Measurements from ENCODE around the gene JAG1. TPM values are rescaled to one million over a fixed set of nuclear protein-coding genes. Genes with fewer than 3 reads are reported as not detected.
A peak's percentile ranks its signal among the peaks of the same experiment; 100 is the strongest.

JAG1 gene
- total and polyA plus RNA-seq, 2 donors (not counting 3 experiments of a cell fraction or from before 2014, with no cell fraction given) = 19.7 to 37.0 TPM

DNA sequence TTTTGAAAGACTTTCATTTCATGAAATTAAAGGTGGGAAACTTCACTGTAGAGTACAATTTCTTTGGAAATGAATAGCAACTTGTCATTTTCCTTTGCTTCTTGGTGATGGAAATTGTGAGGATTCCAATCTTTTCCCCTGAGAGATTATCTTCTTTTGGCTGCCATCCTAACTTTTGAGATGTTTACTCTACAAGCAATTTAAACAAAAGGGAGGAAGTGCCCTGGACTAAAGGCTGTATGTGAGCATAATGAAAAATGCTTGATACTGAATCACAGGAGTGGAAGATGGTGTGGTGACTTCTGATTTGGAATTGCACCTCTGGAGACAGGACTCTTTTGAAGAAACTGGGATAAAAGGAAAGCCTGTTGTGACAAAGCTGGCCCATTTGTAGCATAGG lies 43.1 kb upstream of the JAG1 start:
- intact Hi-C loops (cut with micrococcal nuclease) = no loop called here
- Histone ChIP-seq H3K36me3 (ENCODE audit: control insufficient read depth in 2 of 2, extremely low read depth in 1 of 2, insufficient read depth in 2 of 2, low read length in 2 of 2) (no peaks in the 10 kb centered on the region), H3K27me3 (ENCODE audit: control insufficient read depth in 2 of 2, insufficient read depth in 2 of 2, low read length in 2 of 2) (no peaks in the 10 kb centered on the region), H3K4me1 (ENCODE audit: control insufficient read depth, extremely low read depth, insufficient read depth, low read length) (peaks cover 22% of the 10 kb centered on the region), H3K4me3 (replicated peaks in 1 of 3; ENCODE audit: insufficient read depth in 1 of 3, low read depth in 1 of 3, low read length in 3 of 3) (no peak overlapping the region), H3K9ac (replicated peaks; ENCODE audit: extremely low read depth, insufficient read depth, low read length) (no peak overlapping the region), H3K9me1 (replicated peaks; ENCODE audit: control insufficient read depth, extremely low read depth, insufficient read depth, low read length) (no peaks in the 10 kb centered on the region), H3K4me2 (ENCODE audit: insufficient read depth, low read length) (no peak overlapping the region), H2AFZ (ENCODE audit: low read depth, low read length) (no peak overlapping the region), H3K79me2 (ENCODE audit: control insufficient read depth, insufficient read depth, low read length) (no peaks in the 10 kb centered on the region), H3K9me3 (replicated peaks; ENCODE audit: control insufficient read depth, insufficient read depth, low read length) (no peaks in the 10 kb centered on the region), H4K20me1 (replicated peaks; ENCODE audit: control insufficient read depth, extremely low read depth, insufficient read depth, low read length) (no peaks in the 10 kb centered on the region), H3K27ac (ENCODE audit: insufficient read depth, low read depth, low read length) (no peak overlapping the region)
- TF ChIP-seq, protein P1, sequence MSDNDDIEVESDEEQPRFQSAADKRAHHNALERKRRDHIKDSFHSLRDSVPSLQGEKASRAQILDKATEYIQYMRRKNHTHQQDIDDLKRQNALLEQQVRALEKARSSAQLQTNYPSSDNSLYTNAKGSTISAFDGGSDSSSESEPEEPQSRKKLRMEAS (IDR thresholded peaks at IDR 0.05; ENCODE audit: insufficient read depth, insufficient read length) = no peak
- peak; percentile 44 for TF ChIP-seq GATA2 (IDR thresholded peaks at IDR 0.05; ENCODE audit: insufficient read depth, insufficient read length, low read depth, low read length)
- ChIA-PET POLR2A (no interaction called here), CTCF (no interaction called here)
- DNase-seq (ENCODE audit: low read depth, low spot score) (peak; percentile 63), FAIRE-seq (peak; percentile 86)
- BruUV-seq (replicated peaks) = no TSS peak
- dilution Hi-C loops (cut with MboI; ENCODE audit: extremely low pct_ligation_motif_present, low sequenced_read_pairs) = no loop called here

- intact Hi-C loops (cut with micrococcal nuclease) = no loop called here
- CTCF ChIA-PET = interaction anchor here (0.9 to 1.5 kb wide), 4 partner anchors 18 to 551 kb away, joined by 3 to 6 read pairs (median 4); no protein-coding TSS in a partner anchor
- no peak overlapping the region for H3K9ac ChIP-seq (replicated peaks; ENCODE audit: extremely low read depth, insufficient read depth, low read length)
- no peak overlapping the region for H3K4me2 ChIP-seq (ENCODE audit: insufficient read depth, low read length)
- no peak overlapping the region for H2AFZ ChIP-seq (ENCODE audit: low read depth, low read length)
- no TSS peak for BruUV-seq (replicated peaks)
- H3K27me3 ChIP-seq (ENCODE audit: control insufficient read depth in 2 of 2, insufficient read depth in 2 of 2, low read length in 2 of 2) = no peaks in the 10 kb centered on the region
- no peaks in the 10 kb centered on the region for H3K79me2 ChIP-seq (ENCODE audit: control insufficient read depth, insufficient read depth, low read length)
- H3K9me3 ChIP-seq (replicated peaks; ENCODE audit: control insufficient read depth, insufficient read depth, low read length) = no peaks in the 10 kb centered on the region
- peak; percentile 67 for DNase-seq (ENCODE audit: low read depth, low spot score)
- no peak overlapping the region for H3K27ac ChIP-seq (ENCODE audit: insufficient read depth, low read depth, low read length)
- no peaks in the 10 kb centered on the region for H3K9me1 ChIP-seq (replicated peaks; ENCODE audit: control insufficient read depth, extremely low read depth, insufficient read depth, low read length)
- no peaks in the 10 kb centered on the region for H4K20me1 ChIP-seq (replicated peaks; ENCODE audit: control insufficient read depth, extremely low read depth, insufficient read depth, low read length)
- no peak overlapping the region for H3K4me3 ChIP-seq (replicated peaks in 1 of 3; ENCODE audit: insufficient read depth in 1 of 3, low read depth in 1 of 3, low read length in 3 of 3)
- FAIRE-seq = peak; percentile 85
- dilution Hi-C loops (cut with MboI; ENCODE audit: extremely low pct_ligation_motif_present, low sequenced_read_pairs) = no loop called here
- H3K4me1 ChIP-seq (ENCODE audit: control insufficient read depth, extremely low read depth, insufficient read depth, low read length) = peaks cover 22% of the 10 kb centered on the region
- POLR2A ChIA-PET = no interaction called here
- no peaks in the 10 kb centered on the region for H3K36me3 ChIP-seq (ENCODE audit: control insufficient read depth in 2 of 2, extremely low read depth in 1 of 2, insufficient read depth in 2 of 2, low read length in 2 of 2)
- TF ChIP-seq EZH2 (IDR thresholded peaks at IDR 0.05; ENCODE audit: borderline replicate concordance, low read depth, low read length, severe bottlenecking) = no peak
- TF ChIP-seq MYC (IDR thresholded peaks at IDR 0.05; ENCODE audit: low read depth, low read length) = no peak
- TF ChIP-seq JUN (IDR thresholded peaks at IDR 0.05; ENCODE audit: borderline replicate concordance, insufficient read depth, insufficient read length, low read depth) = peak; percentile 59
- TF ChIP-seq, protein P2, sequence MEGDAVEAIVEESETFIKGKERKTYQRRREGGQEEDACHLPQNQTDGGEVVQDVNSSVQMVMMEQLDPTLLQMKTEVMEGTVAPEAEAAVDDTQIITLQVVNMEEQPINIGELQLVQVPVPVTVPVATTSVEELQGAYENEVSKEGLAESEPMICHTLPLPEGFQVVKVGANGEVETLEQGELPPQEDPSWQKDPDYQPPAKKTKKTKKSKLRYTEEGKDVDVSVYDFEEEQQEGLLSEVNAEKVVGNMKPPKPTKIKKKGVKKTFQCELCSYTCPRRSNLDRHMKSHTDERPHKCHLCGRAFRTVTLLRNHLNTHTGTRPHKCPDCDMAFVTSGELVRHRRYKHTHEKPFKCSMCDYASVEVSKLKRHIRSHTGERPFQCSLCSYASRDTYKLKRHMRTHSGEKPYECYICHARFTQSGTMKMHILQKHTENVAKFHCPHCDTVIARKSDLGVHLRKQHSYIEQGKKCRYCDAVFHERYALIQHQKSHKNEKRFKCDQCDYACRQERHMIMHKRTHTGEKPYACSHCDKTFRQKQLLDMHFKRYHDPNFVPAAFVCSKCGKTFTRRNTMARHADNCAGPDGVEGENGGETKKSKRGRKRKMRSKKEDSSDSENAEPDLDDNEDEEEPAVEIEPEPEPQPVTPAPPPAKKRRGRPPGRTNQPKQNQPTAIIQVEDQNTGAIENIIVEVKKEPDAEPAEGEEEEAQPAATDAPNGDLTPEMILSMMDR (IDR thresholded peaks at IDR 0.05; ENCODE audit: extremely low read depth in 1 of 2, insufficient read depth in 1 of 2, low read depth in 1 of 2, low read length in 2 of 2) = no peak
- no peak for TF ChIP-seq GATA2 (IDR thresholded peaks at IDR 0.05; ENCODE audit: insufficient read depth, insufficient read length, low read depth, low read length)
- TF ChIP-seq FOS (IDR thresholded peaks at IDR 0.05; ENCODE audit: borderline replicate concordance, insufficient read depth, low read length) = peak; percentile 72
- TF ChIP-seq, protein P1 (IDR thresholded peaks at IDR 0.05; ENCODE audit: insufficient read depth, insufficient read length) = no peak
- TF ChIP-seq POLR2AphosphoS5 (IDR thresholded peaks at IDR 0.05; ENCODE audit: insufficient read depth, low read depth, low read length) = peak; percentile 19
- TF ChIP-seq POLR2A (IDR thresholded peaks at IDR 0.05; ENCODE audit: low read depth, low read length) = no peak
Measured at GRCh38 chr20:10715035-10715434, 41.2 kb upstream of the JAG1 start.

All from endothelial cell of umbilical vein (primary cell).